ENCODE results near the gene MORN4.

- TF ChIP-seq CTCF (IDR thresholded peaks at IDR 0.05) = no peak
- TF ChIP-seq POLR2A (IDR thresholded peaks at IDR 0.05) = no peak
- no peak for TF ChIP-seq EP300 (IDR thresholded peaks at IDR 0.05)
These were observed 52.6 kb downstream of the MORN4 start for GRCh38 chr10:97580421-97581367.

Measured in tibial nerve (tissue), 4 donors.